CD8-positive, alpha-beta memory T cell (primary cell): ENCODE results near the gene MRM1. TPM values are rescaled to one million over a fixed set of nuclear protein-coding genes. Genes with fewer than 3 reads are reported as not detected.

ENCODE experiments used
- CTCF ChIA-PET: fragments of 350-600 bp; sonication (Branson Sonifier 250); formaldehyde crosslinking; loops from one replicate; lab custom pipeline; 2021; ENCODE audit warnings: antibody characterized with exemption; lab: Charles Lee
- POLR2A ChIA-PET: fragments of 350-600 bp; sonication (Branson Sonifier 250); formaldehyde crosslinking; loops from one replicate; lab custom pipeline; 2021; ENCODE audit warnings: antibody characterized with exemption; lab: Charles Lee
- DNase-seq, 5 donors: peaks; one replicate each; pipeline versions ENCODE4 v3.0.0 to v3.0.0-alpha.2; 2020 to 2022; ENCODE audit warnings: mixed read lengths in 1 of 5
- H3K27ac ChIP-seq: one replicate; pipeline ENCODE4 v1.7.0; 2013; ENCODE audit warnings: low read depth, mild to moderate bottlenecking, low read length, moderate library complexity
- H3K27me3 ChIP-seq: 2 replicates; pipeline ENCODE4 v1.7.0; 2013; ENCODE audit warnings: low read length, mild to moderate bottlenecking; ENCODE audit not compliant: insufficient read depth, poor library complexity, severe bottlenecking
- H3K36me3 ChIP-seq: 2 replicates; pipeline ENCODE4 v1.7.0; 2013; ENCODE audit warnings: mild to moderate bottlenecking, low read length, moderate library complexity; ENCODE audit not compliant: insufficient read depth
- H3K4me1 ChIP-seq: 2 replicates; pipeline ENCODE4 v1.7.0; 2013; ENCODE audit warnings: mild to moderate bottlenecking, low read length, moderate library complexity; ENCODE audit not compliant: insufficient read depth
- H3K4me3 ChIP-seq: 2 replicates; pipeline ENCODE4 v1.7.0; 2013; ENCODE audit warnings: mild to moderate bottlenecking, low read length
- H3K9me3 ChIP-seq: 2 replicates; pipeline ENCODE4 v1.7.0; 2013; ENCODE audit warnings: mild to moderate bottlenecking, low read length
- H3K27ac Mint-ChIP-seq, 8 donors: one replicate each; pipeline ENCODE4 v1.8.0; 2020 to 2021; ENCODE audit warnings: mixed read lengths in 8 of 8, mild to moderate bottlenecking in 6 of 8, inconsistent platforms in 3 of 8, moderate library complexity in 3 of 8
- H3K27me3 Mint-ChIP-seq, 2 donors: one replicate each; pipeline ENCODE4 v1.8.0; 2020 to 2021; ENCODE audit warnings: mixed read lengths in 2 of 2, mild to moderate bottlenecking in 1 of 2, moderate library complexity in 1 of 2
- H3K36me3 Mint-ChIP-seq, 3 donors: one replicate each; pipeline ENCODE4 v1.8.0; 2020 to 2021; ENCODE audit warnings: mixed read lengths in 3 of 3, inconsistent platforms in 1 of 3, mild to moderate bottlenecking in 1 of 3
- H3K4me1 Mint-ChIP-seq, 3 donors: one replicate each; pipeline ENCODE4 v1.8.0; 2020 to 2021; ENCODE audit warnings: mixed read lengths in 3 of 3, inconsistent platforms in 1 of 3, mild to moderate bottlenecking in 1 of 3
- H3K4me3 Mint-ChIP-seq, 7 donors: one replicate each; pipeline ENCODE4 v1.8.0; 2020 to 2021; ENCODE audit warnings: mixed read lengths in 7 of 7, mild to moderate bottlenecking in 6 of 7, moderate library complexity in 4 of 7, inconsistent platforms in 2 of 7
- H3K9me3 Mint-ChIP-seq, 5 donors: one replicate each; pipeline ENCODE4 v1.8.0; 2020 to 2022; ENCODE audit warnings: mixed read lengths in 5 of 5, mild to moderate bottlenecking in 3 of 5, moderate library complexity in 2 of 5, inconsistent platforms in 1 of 5
- polyA plus RNA-seq: library from polyadenylated mRNA; unstranded; fragments of 300-500 nt; fragmentation: Illumina TruSeq; gene quantifications from one replicate; pipeline ENCODE4 v1.2.3, GENCODE V29; 2021
- total RNA-seq, 2 experiments: library from RNA; stranded (reverse); gene quantifications; one replicate each; pipeline ENCODE4 v1.2.3, GENCODE V29; 2021

The MRM1 gene
- total and polyA plus RNA-seq, 3 experiments from 2014 or later = 5.3 to 24.9 (median 24.7) TPM

- no peak for DNase-seq
- H3K4me1 ChIP-seq = no peaks in the 10 kb centered on the region
- Mint-ChIP-seq H3K4me3 (no peak overlapping the region), H3K4me1 (no peaks in the 10 kb centered on the region), H3K27ac (no peak overlapping the region), H3K27me3 (peaks cover 0 to 4% of the 10 kb centered on the region in 2 donors), H3K9me3 (no peaks in the 10 kb centered on the region), H3K36me3 (no peaks in the 10 kb centered on the region)
- H3K27ac ChIP-seq = no peak overlapping the region
- H3K9me3 ChIP-seq = no peaks in the 10 kb centered on the region
- CTCF ChIA-PET = interaction anchor here (7.9 kb wide), 1 partner anchor 424 kb away, joined by 50 read pairs; no protein-coding TSS in a partner anchor
- POLR2A ChIA-PET = no interaction called here
- no peaks in the 10 kb centered on the region for H3K36me3 ChIP-seq
- no peak overlapping the region for H3K4me3 ChIP-seq
- H3K27me3 ChIP-seq = no peaks in the 10 kb centered on the region
Measured at GRCh38 chr17:36623281-36623680, 21.9 kb downstream of the MRM1 start.

- H3K27me3 Mint-ChIP-seq = peaks cover 0 to 5% of the 10 kb centered on the region in 2 donors
- H3K27ac Mint-ChIP-seq = no peak overlapping the region
- peaks cover 0 to 1% (median 0%) of the 10 kb centered on the region in 3 donors for H3K4me1 Mint-ChIP-seq
- POLR2A ChIA-PET = no interaction called here
- CTCF ChIA-PET = interaction anchor here (1.5 to 7.9 kb wide), 3 partner anchors 8 to 422 kb away, joined by 3 to 50 read pairs (median 5); no protein-coding TSS in a partner anchor
- DNase-seq = no peak
- H3K27ac ChIP-seq = no peak overlapping the region
- no peak overlapping the region for H3K4me3 ChIP-seq
- no peaks in the 10 kb centered on the region for H3K36me3 Mint-ChIP-seq
- no peaks in the 10 kb centered on the region for H3K4me1 ChIP-seq
- no peaks in the 10 kb centered on the region for H3K9me3 Mint-ChIP-seq
- no peak overlapping the region for H3K4me3 Mint-ChIP-seq
- no peaks in the 10 kb centered on the region for H3K27me3 ChIP-seq
- H3K36me3 ChIP-seq = no peaks in the 10 kb centered on the region
- no peaks in the 10 kb centered on the region for H3K9me3 ChIP-seq
Measured at GRCh38 chr17:36625188-36625587, 23.8 kb downstream of the MRM1 start.

DNA sequence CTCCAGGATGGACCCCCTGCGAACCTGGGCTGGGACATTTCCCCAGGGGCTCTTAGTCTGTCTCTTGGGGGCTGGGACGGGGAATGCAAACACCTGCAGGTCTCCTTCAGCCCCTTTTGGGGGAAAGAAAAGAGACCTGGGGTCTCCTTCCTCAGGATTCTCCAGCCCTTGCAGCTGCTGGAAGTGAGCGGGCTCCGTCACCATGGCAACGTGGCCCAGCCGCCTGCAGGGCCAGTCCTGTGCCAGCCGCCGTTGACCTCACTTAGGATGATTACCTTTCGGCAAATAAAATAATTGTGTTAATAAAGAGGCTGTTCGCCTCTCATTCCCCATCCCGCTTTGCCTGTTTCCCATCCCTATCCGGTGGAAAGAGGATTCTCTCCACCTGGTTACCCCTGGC lies 25.7 kb downstream of the MRM1 start:
- H3K9me3 Mint-ChIP-seq = no peaks in the 10 kb centered on the region
- no peaks in the 10 kb centered on the region for H3K36me3 Mint-ChIP-seq
- no peak overlapping the region for H3K27ac Mint-ChIP-seq
- peaks cover 0 to 1% (median 0%) of the 10 kb centered on the region in 3 donors for H3K4me1 Mint-ChIP-seq
- CTCF ChIA-PET = interaction anchor here (1.5 to 7.9 kb wide), 2 partner anchors 26 to 420 kb away, joined by 4 to 50 read pairs; partner anchors contain the start of gene MRM1
- Histone ChIP-seq H3K27ac (no peak overlapping the region), H3K4me3 (no peak overlapping the region), H3K4me1 (no peaks in the 10 kb centered on the region), H3K9me3 (no peaks in the 10 kb centered on the region), H3K36me3 (no peaks in the 10 kb centered on the region), H3K27me3 (no peaks in the 10 kb centered on the region)
- POLR2A ChIA-PET = no interaction called here
- no peak for DNase-seq
- peaks cover 9% of the 10 kb centered on the region in 2 donors for H3K27me3 Mint-ChIP-seq
- H3K4me3 Mint-ChIP-seq = no peak overlapping the region

- ChIA-PET CTCF (interaction anchor here (0.6 to 7.9 kb wide), 11 partner anchors 8 to 745 kb away, joined by 3 to 50 read pairs (median 4); no protein-coding TSS in a partner anchor), POLR2A (no interaction called here)
- Mint-ChIP-seq H3K4me3 (no peak overlapping the region), H3K36me3 (no peaks in the 10 kb centered on the region), H3K4me1 (peaks cover 0 to 1% (median 0%) of the 10 kb centered on the region in 3 donors), H3K27me3 (peaks cover 14 to 17% of the 10 kb centered on the region in 2 donors), H3K27ac (peak overlapping the region in 1 of 8 donors; percentile 71), H3K9me3 (no peaks in the 10 kb centered on the region)
- H3K27ac ChIP-seq = no peak overlapping the region
- no peak for DNase-seq
- no peaks in the 10 kb centered on the region for H3K36me3 ChIP-seq
- no peaks in the 10 kb centered on the region for H3K27me3 ChIP-seq
- no peaks in the 10 kb centered on the region for H3K9me3 ChIP-seq
- H3K4me3 ChIP-seq = no peak overlapping the region
- H3K4me1 ChIP-seq = no peaks in the 10 kb centered on the region
Measured at GRCh38 chr17:36628576-36628975, 27.2 kb downstream of the MRM1 start.

GRCh38 chr17:36629252-36629847 lies 28.0 kb downstream of the MRM1 start:
- ChIA-PET POLR2A (no interaction called here), CTCF (interaction anchor here (0.5 to 7.9 kb wide), 12 partner anchors 9 to 507 kb away, joined by 3 to 50 read pairs (median 3); no protein-coding TSS in a partner anchor)
- Histone ChIP-seq H3K27ac (no peak overlapping the region), H3K4me1 (no peaks in the 10 kb centered on the region), H3K36me3 (no peaks in the 10 kb centered on the region), H3K9me3 (no peaks in the 10 kb centered on the region), H3K4me3 (no peak overlapping the region), H3K27me3 (no peaks in the 10 kb centered on the region)
- Mint-ChIP-seq H3K36me3 (no peaks in the 10 kb centered on the region), H3K4me3 (no peak overlapping the region), H3K27me3 (peaks cover 17 to 22% of the 10 kb centered on the region in 2 donors), H3K9me3 (no peaks in the 10 kb centered on the region), H3K27ac (peak overlapping the region in 1 of 8 donors; percentile 30), H3K4me1 (peaks cover 0 to 1% (median 0%) of the 10 kb centered on the region in 3 donors)
- peak; percentile 63 to 82 (median 70) for DNase-seq

GRCh38 chr17:36629970-36630502 lies 28.7 kb downstream of the MRM1 start:
- peaks cover 0 to 1% (median 0%) of the 10 kb centered on the region in 3 donors for H3K4me1 Mint-ChIP-seq
- Histone ChIP-seq H3K4me1 (no peaks in the 10 kb centered on the region), H3K4me3 (no peak overlapping the region), H3K27ac (no peak overlapping the region), H3K27me3 (no peaks in the 10 kb centered on the region), H3K9me3 (no peaks in the 10 kb centered on the region), H3K36me3 (no peaks in the 10 kb centered on the region)
- no peak overlapping the region for H3K4me3 Mint-ChIP-seq
- no peaks in the 10 kb centered on the region for H3K36me3 Mint-ChIP-seq
- H3K27ac Mint-ChIP-seq = no peak overlapping the region
- ChIA-PET CTCF (interaction anchor here (1.0 to 7.9 kb wide), 5 partner anchors 10 to 418 kb away, joined by 3 to 50 read pairs (median 5); no protein-coding TSS in a partner anchor), POLR2A (no interaction called here)
- DNase-seq = no peak
- H3K27me3 Mint-ChIP-seq = peaks cover 19 to 28% of the 10 kb centered on the region in 2 donors
- no peaks in the 10 kb centered on the region for H3K9me3 Mint-ChIP-seq

- H3K36me3 ChIP-seq = no peaks in the 10 kb centered on the region
- no peak for DNase-seq
- Mint-ChIP-seq H3K36me3 (no peaks in the 10 kb centered on the region), H3K4me3 (no peak overlapping the region), H3K9me3 (no peaks in the 10 kb centered on the region), H3K4me1 (peaks cover 0 to 1% (median 0%) of the 10 kb centered on the region in 3 donors), H3K27me3 (peaks cover 24 to 32% of the 10 kb centered on the region in 2 donors), H3K27ac (no peak overlapping the region)
- no peaks in the 10 kb centered on the region for H3K9me3 ChIP-seq
- ChIA-PET CTCF (no interaction called here), POLR2A (no interaction called here)
- no peaks in the 10 kb centered on the region for H3K4me1 ChIP-seq
- no peaks in the 10 kb centered on the region for H3K27me3 ChIP-seq
- H3K27ac ChIP-seq = no peak overlapping the region
- H3K4me3 ChIP-seq = no peak overlapping the region
Measured at GRCh38 chr17:36631022-36631421, 29.6 kb downstream of the MRM1 start.
